HG03571 (cell line): Measurements from ENCODE around the gene ADCY5.

Source experiments
- ATAC-seq: cut with Tn5 transposase; IDR thresholded peaks from one replicate; pipeline ENCODE4 v1.9.1; 2021; ENCODE audit not compliant: unreplicated experiment

Gene ADCY5

GRCh38 chr3:123409443-123410148 lies 39.3 kb downstream of the ADCY5 start:
- ATAC-seq, result no peak

- ATAC-seq, result no peak
These were observed 42.3 kb downstream of the ADCY5 start for GRCh38 chr3:123406598-123406997.

- ATAC-seq, result no peak
These were observed 42.9 kb downstream of the ADCY5 start for GRCh38 chr3:123405936-123406510.

GRCh38 chr3:123405021-123405420 lies 43.9 kb downstream of the ADCY5 start:
- no peak for ATAC-seq

- no peak for ATAC-seq
These were observed 44.5 kb downstream of the ADCY5 start for GRCh38 chr3:123404391-123404790.

GRCh38 chr3:123401836-123402530 lies 46.9 kb downstream of the ADCY5 start:
- no peak for ATAC-seq

- ATAC-seq, result no peak
These were observed 48.7 kb downstream of the ADCY5 start for GRCh38 chr3:123400169-123400568.

GRCh38 chr3:123399653-123400052 lies 49.2 kb downstream of the ADCY5 start:
- no peak for ATAC-seq

GRCh38 chr3:123397921-123398785 lies 50.7 kb downstream of the ADCY5 start:
- ATAC-seq, result no peak

- ATAC-seq, result no peak
These were observed 51.8 kb downstream of the ADCY5 start for GRCh38 chr3:123397050-123397590.

- no peak for ATAC-seq
These were observed 52.5 kb downstream of the ADCY5 start for GRCh38 chr3:123396171-123397049.

- ATAC-seq, result no peak
These were observed 53.7 kb downstream of the ADCY5 start for GRCh38 chr3:123395235-123395634.

- no peak for ATAC-seq
These were observed 54.4 kb downstream of the ADCY5 start for GRCh38 chr3:123394391-123395020.

- no peak for ATAC-seq
These were observed 55.8 kb downstream of the ADCY5 start for GRCh38 chr3:123392871-123393620.

- ATAC-seq, result no peak
These were observed 56.5 kb downstream of the ADCY5 start for GRCh38 chr3:123392368-123392767.

- ATAC-seq, result no peak
These were observed 57.9 kb downstream of the ADCY5 start for GRCh38 chr3:123390865-123391600.

- no peak for ATAC-seq
These were observed 59.3 kb downstream of the ADCY5 start for GRCh38 chr3:123389628-123389918.

GRCh38 chr3:123388811-123389627 lies 59.9 kb downstream of the ADCY5 start:
- ATAC-seq, result no peak
